Memory B cell (primary cell): ENCODE results near the gene BTBD2.
"Not testable (repeated sequence)": the region's sequence is repeated elsewhere in the genome, so short reads cannot be mapped to it uniquely, and the experiment has no call there.

Experiments
- ATAC-seq: fragments of 150-1000 bp; cut with Tn5 transposase; 2 replicates; pipeline ENCODE4 v1.10.0; 2021; ENCODE audit warnings: low read depth, mild to moderate bottlenecking, moderate library complexity
- DNase-seq, 2 donors: peaks; one replicate each; pipeline ENCODE4 v3.0.0; 2022; ENCODE audit warnings: low spot score in 2 of 2
- H3K27ac Mint-ChIP-seq: one replicate; pipeline ENCODE4 v1.8.0; 2022; ENCODE audit warnings: mild to moderate bottlenecking, moderate library complexity, mixed read lengths
- H3K27me3 Mint-ChIP-seq: one replicate; pipeline ENCODE4 v1.8.0; 2022; ENCODE audit warnings: mixed read lengths
- H3K36me3 Mint-ChIP-seq: one replicate; pipeline ENCODE4 v1.8.0; 2022; ENCODE audit warnings: mild to moderate bottlenecking, mixed read lengths
- H3K4me1 Mint-ChIP-seq: one replicate; pipeline ENCODE4 v1.8.0; 2022; ENCODE audit warnings: mixed read lengths
- H3K4me3 Mint-ChIP-seq: one replicate; pipeline ENCODE4 v1.8.0; 2022; ENCODE audit warnings: mild to moderate bottlenecking, moderate library complexity, mixed read lengths
- H3K9me3 Mint-ChIP-seq: one replicate; pipeline ENCODE4 v1.8.0; 2022; ENCODE audit warnings: mixed read lengths

The BTBD2 gene

GRCh38 chr19:2039089-2039958, 23.8 kb upstream of the BTBD2 start:
- Mint-ChIP-seq H3K27ac (peak overlapping the region; percentile 98), H3K4me1 (peaks cover 20% of the 10 kb centered on the region), H3K27me3 (no peaks in the 10 kb centered on the region), H3K36me3 (peaks cover 19% of the 10 kb centered on the region), H3K9me3 (no peaks in the 10 kb centered on the region), H3K4me3 (no peak overlapping the region)
- no peak for DNase-seq
- no peak for ATAC-seq

- no peak for DNase-seq
- H3K9me3 Mint-ChIP-seq = no peaks in the 10 kb centered on the region
- H3K4me1 Mint-ChIP-seq = peaks cover 15% of the 10 kb centered on the region
- no peak for ATAC-seq
- H3K4me3 Mint-ChIP-seq = no peak overlapping the region
- H3K36me3 Mint-ChIP-seq = peaks cover 16% of the 10 kb centered on the region
- peak overlapping the region; percentile 91 for H3K27ac Mint-ChIP-seq
- no peaks in the 10 kb centered on the region for H3K27me3 Mint-ChIP-seq
Observed at GRCh38 chr19:2038284-2039088, 23.0 kb upstream of the BTBD2 start.

GRCh38 chr19:2037651-2038255, 22.2 kb upstream of the BTBD2 start:
- peaks cover 18% of the 10 kb centered on the region for H3K4me1 Mint-ChIP-seq
- H3K27me3 Mint-ChIP-seq = no peaks in the 10 kb centered on the region
- peaks cover 16% of the 10 kb centered on the region for H3K36me3 Mint-ChIP-seq
- peak overlapping the region; percentile 91 for H3K27ac Mint-ChIP-seq
- no peak for DNase-seq
- no peak for ATAC-seq
- H3K4me3 Mint-ChIP-seq = no peak overlapping the region
- H3K9me3 Mint-ChIP-seq = no peaks in the 10 kb centered on the region

- H3K4me3 Mint-ChIP-seq = no peak overlapping the region
Observed at GRCh38 chr19:2036424-2036823, 20.9 kb upstream of the BTBD2 start.

GRCh38 chr19:2035590-2035991, 20.1 kb upstream of the BTBD2 start:
- no peak overlapping the region for H3K4me3 Mint-ChIP-seq

More at GRCh38 chr19:2036424-2036823, 20.9 kb upstream of the BTBD2 start:
- no peak for ATAC-seq
- no peak for DNase-seq
- H3K4me1 Mint-ChIP-seq = peaks cover 27% of the 10 kb centered on the region
- H3K36me3 Mint-ChIP-seq = peaks cover 13% of the 10 kb centered on the region
- no peak overlapping the region for H3K27ac Mint-ChIP-seq
- H3K9me3 Mint-ChIP-seq = no peaks in the 10 kb centered on the region
- H3K27me3 Mint-ChIP-seq = no peaks in the 10 kb centered on the region

GRCh38 chr19:2034729-2035589, 19.4 kb upstream of the BTBD2 start:
- peak; percentile 70 to 86 for DNase-seq
- Mint-ChIP-seq H3K4me3 (no peak overlapping the region), H3K27me3 (no peaks in the 10 kb centered on the region), H3K9me3 (no peaks in the 10 kb centered on the region), H3K4me1 (peaks cover 26% of the 10 kb centered on the region), H3K36me3 (peaks cover 10% of the 10 kb centered on the region), H3K27ac (peak overlapping the region; percentile 49)
- peak; percentile 65 for ATAC-seq

More at GRCh38 chr19:2035590-2035991, 20.1 kb upstream of the BTBD2 start:
- H3K27me3 Mint-ChIP-seq = no peaks in the 10 kb centered on the region
- H3K27ac Mint-ChIP-seq = no peak overlapping the region
- H3K36me3 Mint-ChIP-seq = peaks cover 10% of the 10 kb centered on the region
- no peak for ATAC-seq
- H3K4me1 Mint-ChIP-seq = peaks cover 26% of the 10 kb centered on the region
- no peak for DNase-seq
- H3K9me3 Mint-ChIP-seq = no peaks in the 10 kb centered on the region

GRCh38 chr19:2034253-2034652, 18.7 kb upstream of the BTBD2 start:
- H3K4me1 Mint-ChIP-seq = peaks cover 26% of the 10 kb centered on the region
- H3K27ac Mint-ChIP-seq, H3K36me3 Mint-ChIP-seq, DNase-seq, ATAC-seq, H3K27me3 Mint-ChIP-seq, H3K4me3 Mint-ChIP-seq, H3K9me3 Mint-ChIP-seq: not testable (repeated sequence)

GRCh38 chr19:2033825-2034159, 18.3 kb upstream of the BTBD2 start:
- peaks cover 26% of the 10 kb centered on the region for H3K4me1 Mint-ChIP-seq
- H3K27me3 Mint-ChIP-seq = no peaks in the 10 kb centered on the region
- no peak for DNase-seq
- peaks cover 3% of the 10 kb centered on the region for H3K36me3 Mint-ChIP-seq
- no peaks in the 10 kb centered on the region for H3K9me3 Mint-ChIP-seq
- ATAC-seq = no peak
- no peak overlapping the region for H3K4me3 Mint-ChIP-seq
- H3K27ac Mint-ChIP-seq = no peak overlapping the region

- no peaks in the 10 kb centered on the region for H3K27me3 Mint-ChIP-seq
- peak overlapping the region; percentile 59 for H3K27ac Mint-ChIP-seq
- peak overlapping the region; percentile 5 for H3K4me3 Mint-ChIP-seq
- no peak for DNase-seq
- H3K9me3 Mint-ChIP-seq = no peaks in the 10 kb centered on the region
- ATAC-seq = no peak
- peaks cover 3% of the 10 kb centered on the region for H3K36me3 Mint-ChIP-seq
- peaks cover 26% of the 10 kb centered on the region for H3K4me1 Mint-ChIP-seq
Observed at GRCh38 chr19:2033115-2033824, 17.8 kb upstream of the BTBD2 start.

GRCh38 chr19:2032296-2032941, 16.9 kb upstream of the BTBD2 start:
- peaks cover 26% of the 10 kb centered on the region for H3K4me1 Mint-ChIP-seq
- peak overlapping the region; percentile 73 for H3K4me3 Mint-ChIP-seq
- H3K27me3 Mint-ChIP-seq = no peaks in the 10 kb centered on the region
- no peaks in the 10 kb centered on the region for H3K36me3 Mint-ChIP-seq
- no peak for DNase-seq
- no peaks in the 10 kb centered on the region for H3K9me3 Mint-ChIP-seq
- ATAC-seq = peak; percentile 51
- H3K27ac Mint-ChIP-seq = peak overlapping the region; percentile 59

- H3K4me1 Mint-ChIP-seq = peaks cover 6% of the 10 kb centered on the region
- H3K27me3 Mint-ChIP-seq = no peaks in the 10 kb centered on the region
- no peak overlapping the region for H3K4me3 Mint-ChIP-seq
Observed at GRCh38 chr19:2027361-2027760, 11.8 kb upstream of the BTBD2 start.

GRCh38 chr19:2026770-2027169, 11.3 kb upstream of the BTBD2 start:
- no peak for ATAC-seq
- H3K4me1 Mint-ChIP-seq = peaks cover under 1% of the 10 kb centered on the region

More at GRCh38 chr19:2027361-2027760, 11.8 kb upstream of the BTBD2 start:
- no peak overlapping the region for H3K27ac Mint-ChIP-seq
- DNase-seq (no peak), ATAC-seq (no peak)
- no peaks in the 10 kb centered on the region for H3K9me3 Mint-ChIP-seq
- no peaks in the 10 kb centered on the region for H3K36me3 Mint-ChIP-seq

More at GRCh38 chr19:2026770-2027169, 11.3 kb upstream of the BTBD2 start:
- Mint-ChIP-seq H3K4me3 (no peak overlapping the region), H3K36me3 (no peaks in the 10 kb centered on the region), H3K27ac (peak overlapping the region; percentile 51), H3K27me3 (no peaks in the 10 kb centered on the region), H3K9me3 (no peaks in the 10 kb centered on the region)
- no peak for DNase-seq
